RWPE2 (cell line): ENCODE data around the gene CDH4.

Experiments
- ATAC-seq: fragments of 200-7000 bp; cut with Tn5 transposase; 3 replicates; pipeline ENCODE4 v1.9.1; 2021; ENCODE audit warnings: low read depth
- DNase-seq: peaks from one replicate; pipeline ENCODE4 v3.0.0-alpha.2; 2020; ENCODE audit warnings: low spot score
- H3K27ac ChIP-seq: fragments of 450-650 bp; 2 replicates; pipeline ENCODE4 v1.5.1; 2017; ENCODE audit warnings: mild to moderate bottlenecking; ENCODE audit not compliant: poor library complexity, severe bottlenecking
- H3K27me3 ChIP-seq: fragments of 250-450 bp; sonication (Bioruptor Pico); 2 replicates; pipeline ENCODE4 v1.5.1; 2021; ENCODE audit warnings: mild to moderate bottlenecking, moderate library complexity; ENCODE audit not compliant: insufficient read depth, poor library complexity, severe bottlenecking
- H3K36me3 ChIP-seq: fragments of 250-450 bp; sonication (Bioruptor Pico); 2 replicates; pipeline ENCODE4 v1.5.1; 2020; ENCODE audit warnings: low read depth, mild to moderate bottlenecking, moderate library complexity
- H3K4me1 ChIP-seq: fragments of 250-450 bp; sonication (Bioruptor Pico); 2 replicates; pipeline ENCODE4 v1.5.1; 2021; ENCODE audit warnings: mild to moderate bottlenecking, moderate library complexity; ENCODE audit not compliant: insufficient read depth, poor library complexity, severe bottlenecking
- H3K4me3 ChIP-seq: fragments of 250-450 bp; sonication (Bioruptor Pico); 2 replicates; pipeline ENCODE4 v1.5.1; 2021; ENCODE audit warnings: mild to moderate bottlenecking, moderate library complexity; ENCODE audit not compliant: severe bottlenecking
- H3K9me3 ChIP-seq: fragments of 250-450 bp; sonication (Bioruptor Pico); 2 replicates; pipeline ENCODE4 v1.5.1; 2021; ENCODE audit warnings: mild to moderate bottlenecking, moderate library complexity; ENCODE audit not compliant: severe bottlenecking
- TF ChIP-seq, protein P1 (sequence below): fragments of 450-650 bp; IDR thresholded peaks from one replicate; pipeline ENCODE4 v1.5.1; 2017; ENCODE audit warnings: mild to moderate bottlenecking, moderate library complexity; ENCODE audit not compliant: poor library complexity, severe bottlenecking

The CDH4 gene

DNA sequence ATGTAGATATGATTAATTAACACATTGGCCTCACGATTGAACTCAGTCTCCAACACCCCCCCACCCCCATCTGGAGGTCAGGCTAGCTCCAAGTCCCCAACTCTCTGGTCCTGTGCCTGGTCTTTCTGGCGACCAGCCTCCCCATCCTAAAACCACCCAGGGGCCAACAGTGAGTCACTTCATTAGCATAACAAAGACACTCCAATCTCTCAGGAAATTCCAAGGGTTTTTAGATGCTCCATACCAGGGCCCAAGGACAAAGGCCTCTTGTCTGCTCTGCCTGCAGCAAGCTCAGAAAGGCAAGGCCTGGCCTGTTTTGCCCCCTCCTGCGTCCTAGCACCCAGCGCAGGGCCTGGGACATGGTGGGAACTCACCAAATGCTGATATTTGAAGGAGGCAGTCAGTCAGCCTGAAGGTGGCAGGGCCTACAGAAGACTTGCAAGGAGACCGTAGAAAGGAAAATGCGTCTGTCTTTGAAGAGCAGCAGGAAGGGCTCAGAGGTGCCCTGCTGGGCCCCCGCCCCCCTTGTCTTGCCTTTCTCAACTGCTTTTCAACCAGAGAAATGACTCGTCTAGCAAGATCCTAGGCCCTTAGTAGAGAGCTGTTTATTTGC is 184.7 kb downstream of the CDH4 start:
- TF ChIP-seq, protein P1, sequence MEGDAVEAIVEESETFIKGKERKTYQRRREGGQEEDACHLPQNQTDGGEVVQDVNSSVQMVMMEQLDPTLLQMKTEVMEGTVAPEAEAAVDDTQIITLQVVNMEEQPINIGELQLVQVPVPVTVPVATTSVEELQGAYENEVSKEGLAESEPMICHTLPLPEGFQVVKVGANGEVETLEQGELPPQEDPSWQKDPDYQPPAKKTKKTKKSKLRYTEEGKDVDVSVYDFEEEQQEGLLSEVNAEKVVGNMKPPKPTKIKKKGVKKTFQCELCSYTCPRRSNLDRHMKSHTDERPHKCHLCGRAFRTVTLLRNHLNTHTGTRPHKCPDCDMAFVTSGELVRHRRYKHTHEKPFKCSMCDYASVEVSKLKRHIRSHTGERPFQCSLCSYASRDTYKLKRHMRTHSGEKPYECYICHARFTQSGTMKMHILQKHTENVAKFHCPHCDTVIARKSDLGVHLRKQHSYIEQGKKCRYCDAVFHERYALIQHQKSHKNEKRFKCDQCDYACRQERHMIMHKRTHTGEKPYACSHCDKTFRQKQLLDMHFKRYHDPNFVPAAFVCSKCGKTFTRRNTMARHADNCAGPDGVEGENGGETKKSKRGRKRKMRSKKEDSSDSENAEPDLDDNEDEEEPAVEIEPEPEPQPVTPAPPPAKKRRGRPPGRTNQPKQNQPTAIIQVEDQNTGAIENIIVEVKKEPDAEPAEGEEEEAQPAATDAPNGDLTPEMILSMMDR, result peak; percentile 51
- ATAC-seq (peak; percentile 92), DNase-seq (peak; percentile 99)
- peaks cover 4% of the 10 kb centered on the region; the same call in 1 of the 2 replicates for H3K36me3 ChIP-seq
- peaks cover 41% of the 10 kb centered on the region for H3K4me1 ChIP-seq
- H3K27me3 ChIP-seq, result no peaks in the 10 kb centered on the region
- H3K27ac ChIP-seq, result peak overlapping the region; percentile 90
- H3K9me3 ChIP-seq, result no peaks in the 10 kb centered on the region
- H3K4me3 ChIP-seq, result no peak overlapping the region

DNA sequence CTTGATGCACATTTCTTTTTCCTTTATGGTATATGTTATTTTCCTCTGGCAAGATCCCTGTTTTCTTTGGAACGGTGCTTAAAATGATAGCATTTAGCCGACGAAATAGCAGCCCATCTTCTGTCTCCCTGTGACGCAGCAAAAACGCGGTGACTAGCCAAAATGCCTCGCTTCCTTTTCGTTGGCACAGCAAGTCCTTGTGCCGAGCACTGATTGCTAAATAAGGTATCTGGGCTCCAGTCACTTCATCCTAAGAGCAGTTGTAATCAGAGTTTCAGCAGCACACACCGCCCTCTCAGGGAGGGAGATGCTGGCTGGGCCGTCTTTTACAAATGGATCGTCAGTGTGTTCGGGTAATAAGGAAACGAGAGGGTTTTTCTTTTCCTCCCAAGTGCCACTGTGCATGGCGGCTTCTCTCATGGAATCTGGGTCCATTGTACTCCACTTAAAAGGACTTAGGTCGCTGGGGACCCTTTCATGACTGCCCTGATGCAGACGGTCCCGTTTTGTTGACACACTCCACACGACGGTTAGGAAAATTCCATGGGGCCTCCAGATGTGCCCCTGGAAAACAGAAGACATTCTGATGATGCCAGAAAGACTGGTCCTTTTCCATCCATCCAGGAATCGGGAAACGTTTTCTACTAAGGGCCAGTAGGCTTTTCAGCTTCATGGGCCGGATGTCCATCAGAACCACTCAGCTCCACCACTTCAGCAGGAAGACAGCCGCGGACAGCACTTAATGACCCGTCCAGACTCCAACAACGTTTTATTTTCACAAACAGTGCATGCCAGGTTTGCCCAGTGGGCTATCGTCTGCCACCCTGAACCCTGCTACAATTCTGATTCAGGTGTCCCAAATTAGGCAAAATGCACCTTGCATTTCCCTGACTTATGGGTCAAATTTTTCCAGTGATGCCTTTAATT is 185.5 kb downstream of the CDH4 start:
- Histone ChIP-seq H3K27me3 (no peaks in the 10 kb centered on the region), H3K4me3 (no peak overlapping the region), H3K9me3 (no peaks in the 10 kb centered on the region), H3K27ac (peak overlapping the region; percentile 90), H3K36me3 (peaks cover 4% of the 10 kb centered on the region; the same call in 1 of the 2 replicates), H3K4me1 (peaks cover 49% of the 10 kb centered on the region)
- ATAC-seq, result no peak; the same call in 2 of the 3 replicates
- TF ChIP-seq, protein P1, result no peak
- DNase-seq, result peak; percentile 70

GRCh38 chr20:61438285-61438684 is 186.2 kb downstream of the CDH4 start:
- H3K4me3 ChIP-seq, result no peak overlapping the region
- DNase-seq, result no peak
- TF ChIP-seq, protein P1, result no peak
- H3K27ac ChIP-seq, result peak overlapping the region; percentile 90
- H3K27me3 ChIP-seq, result no peaks in the 10 kb centered on the region
- no peak for ATAC-seq
- peaks cover 4% of the 10 kb centered on the region; the same call in 1 of the 2 replicates for H3K36me3 ChIP-seq
- H3K9me3 ChIP-seq, result no peaks in the 10 kb centered on the region
- H3K4me1 ChIP-seq, result peaks cover 56% of the 10 kb centered on the region

DNA sequence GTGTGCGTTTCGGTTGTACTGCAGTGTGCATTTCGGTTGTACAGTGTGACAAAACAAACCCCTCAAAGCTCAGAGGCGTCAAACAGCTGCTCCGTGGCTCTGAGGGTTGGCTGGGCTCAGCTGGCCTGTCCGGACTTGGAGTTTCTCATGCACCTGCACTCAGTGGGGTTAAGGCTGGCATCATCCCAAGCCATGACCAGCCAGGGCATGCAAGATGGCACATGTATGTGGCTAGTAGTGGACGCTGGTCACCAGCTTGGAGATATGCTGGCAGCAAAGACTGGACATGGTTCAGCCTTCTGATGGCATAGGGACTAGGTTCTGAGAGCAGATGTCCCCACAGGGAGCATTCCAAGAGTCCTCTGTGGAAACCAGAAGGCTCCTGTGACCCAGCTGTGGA is 187.2 kb downstream of the CDH4 start:
- peaks cover 61% of the 10 kb centered on the region for H3K4me1 ChIP-seq
- H3K27ac ChIP-seq, result no peak overlapping the region
- DNase-seq (peak; percentile 74), ATAC-seq (no peak)
- TF ChIP-seq, protein P1, result no peak
- no peaks in the 10 kb centered on the region for H3K27me3 ChIP-seq
- no peaks in the 10 kb centered on the region for H3K9me3 ChIP-seq
- H3K4me3 ChIP-seq, result no peak overlapping the region
- peaks cover 4% of the 10 kb centered on the region; the same call in 1 of the 2 replicates for H3K36me3 ChIP-seq
